SK-N-SH (cell line): Measurements from ENCODE around the gene FAM47E. TPM values are rescaled to one million over a fixed set of nuclear protein-coding genes. Genes with fewer than 3 reads are reported as not detected.
A peak's percentile ranks its signal among the peaks of the same experiment; 100 is the strongest.

Experiments
- CTCF ChIA-PET: fragments of 300-600, 350-600 bp; formaldehyde crosslinking; extraction: SDS; loops from one replicate; lab custom pipeline; 2021; lab: Yijun Ruan, JAX
- POLR2A ChIA-PET: fragments of 350-600 bp; sonication (Branson Sonifier 250); formaldehyde crosslinking; extraction: SDS; loops from one replicate; lab custom pipeline; 2020; ENCODE audit warnings: antibody characterized with exemption, inconsistent platforms; lab: Yijun Ruan, JAX
- DNase-seq: peaks from one replicate; pipeline ENCODE4 v3.0.0; 2012
- H2AFZ ChIP-seq: fragments of 200-600 bp; sonication (generic); 2 replicates; pipeline ENCODE4 v1.8.1; 2016; ENCODE audit warnings: antibody characterized with exemption, mild to moderate bottlenecking, low read depth
- H3F3A ChIP-seq: fragments of 200-600 bp; sonication (generic); replicated peaks from 2 replicates; pipeline ENCODE3; 2016; ENCODE audit warnings: antibody characterized with exemption, mild to moderate bottlenecking; ENCODE audit not compliant: insufficient read depth
- H3K27ac ChIP-seq, 2 experiments: fragments of 200-500 bp in 1 of 2; fragments of 200-600 bp in 1 of 2; sonication (Bioruptor generic) in 1 of 2; sonication (generic), shearing (Covaris generic) in 1 of 2; 2 replicates each; pipeline versions ENCODE4 v1.5.1 to v1.6.1; 2014 to 2016; ENCODE audit warnings: low read depth in 2 of 2, inconsistent platforms in 1 of 2, low read length in 1 of 2, mild to moderate bottlenecking in 1 of 2, mixed read lengths in 1 of 2
- H3K27me3 ChIP-seq: fragments of 200-600 bp; sonication (generic), shearing (Covaris generic); 2 replicates; pipeline ENCODE4 v1.6.1; 2016; ENCODE audit warnings: mixed run types; ENCODE audit not compliant: insufficient read depth
- H3K36me3 ChIP-seq, 2 experiments: fragments of 200-500 bp in 1 of 2; fragments of 200-600 bp in 1 of 2; sonication (Bioruptor generic) in 1 of 2; sonication (generic) in 1 of 2; replicated peaks in 1 of 2; 2 replicates each; pipeline versions ENCODE3 to v1.5.1; 2014 to 2016; ENCODE audit warnings: low read length in 1 of 2, mild to moderate bottlenecking in 1 of 2; ENCODE audit not compliant: insufficient read depth in 2 of 2, control insufficient read depth in 1 of 2
- H3K4me1 ChIP-seq, 2 experiments: fragments of 200-500 bp in 1 of 2; fragments of 200-600 bp in 1 of 2; sonication (Bioruptor generic) in 1 of 2; sonication (generic), shearing (Covaris generic) in 1 of 2; 2 replicates each; pipeline versions ENCODE4 v1.5.1 to v1.6.1; 2014 to 2016; ENCODE audit warnings: low read depth in 1 of 2, low read length in 1 of 2, mixed run types in 1 of 2; ENCODE audit not compliant: insufficient read depth in 2 of 2, control insufficient read depth in 1 of 2
- H3K4me2 ChIP-seq: fragments of 200-600 bp; sonication (generic), shearing (Covaris generic); 2 replicates; pipeline ENCODE4 v1.6.1; 2017; ENCODE audit warnings: mixed run types
- H3K4me3 ChIP-seq, 2 experiments: fragments of 200-500 bp in 1 of 2; fragments of 200-600 bp in 1 of 2; sonication (Bioruptor generic) in 1 of 2; sonication (generic), shearing (Covaris generic) in 1 of 2; 2 replicates each; pipeline versions ENCODE4 v1.5.1 to v1.8.1; 2014 to 2016; ENCODE audit warnings: low read depth in 2 of 2, inconsistent platforms in 1 of 2, low read length in 1 of 2, mild to moderate bottlenecking in 1 of 2, mixed read lengths in 1 of 2, moderate library complexity in 1 of 2
- H3K79me2 ChIP-seq: fragments of 200-600 bp; sonication (generic); 2 replicates; pipeline ENCODE4 v1.8.1; 2017; ENCODE audit warnings: mild to moderate bottlenecking; ENCODE audit not compliant: insufficient read depth
- H3K9ac ChIP-seq: fragments of 200-600 bp; sonication (generic); 2 replicates; pipeline ENCODE4 v1.6.1; 2017; ENCODE audit warnings: mixed run types
- H3K9me2 ChIP-seq: fragments of 200-600 bp; sonication (generic); 2 replicates; pipeline ENCODE4 v1.6.1; 2017; ENCODE audit warnings: mixed run types
- H3K9me3 ChIP-seq: fragments of 200-600 bp; sonication (generic); 2 replicates; pipeline ENCODE4 v1.6.1; 2017; ENCODE audit warnings: mixed run types, mild to moderate bottlenecking, moderate library complexity
- H4K20me1 ChIP-seq: fragments of 200-600 bp; sonication (generic); 2 replicates; pipeline ENCODE4 v1.6.1; 2017; ENCODE audit warnings: mild to moderate bottlenecking, mixed run types; ENCODE audit not compliant: insufficient read depth
- CHD2 ChIP-seq: fragments of 150-350 bp; IDR thresholded peaks from 2 replicates; pipeline ENCODE4 v1.6.1; 2018; ENCODE audit warnings: low read length; ENCODE audit not compliant: partially characterized antibody
- FOSL2 ChIP-seq: IDR thresholded peaks from 2 replicates; pipeline ENCODE4 v1.4.0; 2012; ENCODE audit warnings: low read depth, mild to moderate bottlenecking, moderate library complexity, borderline replicate concordance
- FOXJ3 ChIP-seq: sonication (generic); formaldehyde crosslinking; IDR thresholded peaks from 2 replicates; pipeline ENCODE4 v1.5.1; 2020; ENCODE audit warnings: mild to moderate bottlenecking, missing genetic modification reagents
- GATA2 ChIP-seq: sonication (generic); formaldehyde crosslinking; IDR thresholded peaks from 2 replicates; pipeline ENCODE4 v1.5.0; 2020; ENCODE audit warnings: mild to moderate bottlenecking, missing genetic modification reagents
- JUND ChIP-seq: IDR thresholded peaks from 2 replicates; pipeline ENCODE4 v1.4.0; 2012
- MAX ChIP-seq: IDR thresholded peaks from 2 replicates; pipeline ENCODE4 v1.4.0; 2012; ENCODE audit warnings: low read depth
- MEF2A ChIP-seq: IDR thresholded peaks from 2 replicates; pipeline ENCODE4 v1.4.0; 2012; ENCODE audit warnings: low read depth, borderline replicate concordance
- NFIC ChIP-seq: IDR thresholded peaks from 2 replicates; pipeline ENCODE4 v1.4.0; 2012; ENCODE audit warnings: borderline replicate concordance
- NRF1 ChIP-seq: IDR thresholded peaks from 2 replicates; pipeline ENCODE4 v1.6.1; 2012; ENCODE audit warnings: low read depth, mild to moderate bottlenecking, low read length
- POLR2AphosphoS5 ChIP-seq: IDR thresholded peaks from 2 replicates; pipeline ENCODE4 v1.6.1; 2012; ENCODE audit warnings: low read depth, low read length
- REST ChIP-seq: IDR thresholded peaks from 2 replicates; pipeline ENCODE4 v1.6.1; 2012; ENCODE audit warnings: mild to moderate bottlenecking, low read depth, low read length, moderate library complexity
- RFX5 ChIP-seq: IDR thresholded peaks from 2 replicates; pipeline ENCODE4 v1.6.1; 2012; ENCODE audit warnings: mild to moderate bottlenecking, improper control_type of control experiment, low read length
- SIN3A ChIP-seq: IDR thresholded peaks from 2 replicates; pipeline ENCODE4 v1.6.1; 2012; ENCODE audit warnings: low read depth, mild to moderate bottlenecking, low read length, moderate library complexity, borderline replicate concordance
- SMC3 ChIP-seq: IDR thresholded peaks from 2 replicates; pipeline ENCODE4 v1.6.1; 2012; ENCODE audit warnings: low read depth, low read length, improper control_type of control experiment
- USF1 ChIP-seq: IDR thresholded peaks from 2 replicates; pipeline ENCODE4 v1.4.0; 2012; ENCODE audit warnings: low read depth, borderline replicate concordance
- WGBS: methylation state at CpG from one replicate; pipeline ENCODE4 v1.1.6; 2017; ENCODE audit warnings: low lambda C conversion rate; 5-methylcytosine and 5-hydroxymethylcytosine counted together
- polyA plus RNA-seq, 3 experiments: library from polyadenylated mRNA; depleted of rRNA; stranded (reverse); fragments of >200 nt; gene quantifications; 2 replicates each; pipeline ENCODE4 v1.2.3, GENCODE V29; 2012

FAM47E gene
- polyA plus RNA-seq, 1 of the 3 experiments (the other 2 are of a cell fraction), result 1.8 TPM

- Histone ChIP-seq H3K9ac (no peak overlapping the region), H3K4me1 (peaks cover 20 to 49% of the 10 kb centered on the region in 2 experiments; a peak in 3 of 4 replicates), H3K9me2 (no peaks in the 10 kb centered on the region), H3K4me2 (no peak overlapping the region), H3K36me3 (no peaks in the 10 kb centered on the region), H3K9me3 (no peaks in the 10 kb centered on the region), H3F3A (peaks cover 41% of the 10 kb centered on the region)
- CTCF ChIA-PET, result interaction anchor here (1.3 to 3.0 kb wide), 2 partner anchors 25 to 173 kb away, joined by 3 to 11 read pairs; no protein-coding TSS in a partner anchor
- WGBS, result 100% methylated on average over 1 of the region's 1 CpG
- TF ChIP-seq FOSL2 (no peak), CHD2 (no peak)
- TF ChIP-seq, all 33 proteins: peak for 0
- Histone ChIP-seq H3K79me2 (peaks cover 96% of the 10 kb centered on the region), H3K27me3 (no peaks in the 10 kb centered on the region), H3K4me3 (no peak overlapping the region), H4K20me1 (peaks cover 40% of the 10 kb centered on the region), H2AFZ (no peak overlapping the region), H3K27ac (no peak overlapping the region)
- POLR2A ChIA-PET, result no interaction called here
- DNase-seq, result no peak
These were observed 46.6 kb upstream of the FAM47E start for GRCh38 chr4:76204936-76205335.

- Histone ChIP-seq H3F3A (peaks cover 42% of the 10 kb centered on the region), H4K20me1 (peaks cover 36% of the 10 kb centered on the region)
- POLR2A ChIA-PET, result no interaction called here
- TF ChIP-seq RFX5 (no peak), USF1 (no peak), MEF2A (no peak), FOSL2 (no peak), NRF1 (no peak), SMC3 (no peak), FOXJ3 (CRISPR knock-in tag) (no peak), REST (no peak), GATA2 (CRISPR knock-in tag) (no peak), SIN3A (no peak), MAX (no peak), JUND (no peak), POLR2AphosphoS5 (no peak), CHD2 (no peak), NFIC (no peak)
- TF ChIP-seq, all 33 proteins: peak for 0
- Histone ChIP-seq H3K9me3 (no peaks in the 10 kb centered on the region), H3K79me2 (peaks cover 96% of the 10 kb centered on the region), H3K27me3 (no peaks in the 10 kb centered on the region), H3K4me1 (peaks cover 21 to 47% of the 10 kb centered on the region in 2 experiments; a peak in 3 of 4 replicates), H3K9me2 (no peaks in the 10 kb centered on the region), H3K9ac (no peak overlapping the region), H3K4me2 (peak overlapping the region; percentile 87), H3K36me3 (no peaks in the 10 kb centered on the region), H3K4me3 (no peak overlapping the region), H2AFZ (no peak overlapping the region), H3K27ac (peak overlapping the region; percentile 26 to 91; a peak in 3 of 4 replicates)
- CTCF ChIA-PET, result interaction anchor here (2.5 to 3.0 kb wide), 3 partner anchors 25 to 172 kb away, joined by 10 to 21 read pairs (median 11); no protein-coding TSS in a partner anchor
- DNase-seq, result no peak
These were observed 46.0 kb upstream of the FAM47E start for GRCh38 chr4:76205476-76205875.
